Erythroblast (primary cell): ENCODE measurements around the gene C4BPB.

Source experiments
- DNase-seq, 2 experiments: peaks; one replicate each; lab custom pipeline; 2025; lab: John Stamatoyannopoulos, UW
- GATA1 ChIP-seq: IDR thresholded peaks from 2 replicates; pipeline ENCODE4 v1.6.1; 2011; ENCODE audit warnings: low read depth, mild to moderate bottlenecking, control low read depth, low read length, moderate library complexity
- POLR2A ChIP-seq: IDR thresholded peaks from 2 replicates; pipeline ENCODE4 v1.6.1; 2011; ENCODE audit warnings: mild to moderate bottlenecking, low read length

Gene C4BPB

GRCh38 chr1:207069061-207069460, 19.6 kb upstream of the C4BPB start:
- DNase-seq: peak; percentile 47 to 64
- TF ChIP-seq GATA1: no peak
- no peak for TF ChIP-seq POLR2A

GRCh38 chr1:207069858-207070506, 18.7 kb upstream of the C4BPB start:
- no peak for DNase-seq
- no peak for TF ChIP-seq GATA1
- TF ChIP-seq POLR2A: no peak

GRCh38 chr1:207070811-207071210, 17.8 kb upstream of the C4BPB start:
- TF ChIP-seq GATA1 (no peak), POLR2A (no peak)
- DNase-seq: no peak

- DNase-seq: no peak
- TF ChIP-seq POLR2A (no peak), GATA1 (no peak)
These were observed 17.2 kb upstream of the C4BPB start for GRCh38 chr1:207071426-207071825.

- DNase-seq: no peak
- TF ChIP-seq GATA1: no peak
- TF ChIP-seq POLR2A: no peak
These were observed 16.4 kb upstream of the C4BPB start for GRCh38 chr1:207072233-207072632.

GRCh38 chr1:207073906-207074820, 14.5 kb upstream of the C4BPB start:
- TF ChIP-seq GATA1: no peak
- no peak for TF ChIP-seq POLR2A
- DNase-seq: no peak

GRCh38 chr1:207076181-207076955, 12.3 kb upstream of the C4BPB start:
- TF ChIP-seq POLR2A (no peak), GATA1 (no peak)
- DNase-seq: peak; percentile 46 to 77

GRCh38 chr1:207077012-207077411, 11.6 kb upstream of the C4BPB start:
- DNase-seq: no peak
- no peak for TF ChIP-seq POLR2A
- no peak for TF ChIP-seq GATA1

GRCh38 chr1:207077470-207078377, 10.9 kb upstream of the C4BPB start:
- DNase-seq: peak; percentile 81 to 90
- TF ChIP-seq POLR2A: no peak
- TF ChIP-seq GATA1: no peak

GRCh38 chr1:207078578-207079132, 10.0 kb upstream of the C4BPB start:
- TF ChIP-seq POLR2A (no peak), GATA1 (no peak)
- DNase-seq: no peak

GRCh38 chr1:207079706-207080241, 8.9 kb upstream of the C4BPB start:
- no peak for DNase-seq
- TF ChIP-seq GATA1 (no peak), POLR2A (no peak)

GRCh38 chr1:207081088-207081487, 7.6 kb upstream of the C4BPB start:
- no peak for TF ChIP-seq POLR2A
- no peak for TF ChIP-seq GATA1

GRCh38 chr1:207081806-207082205, 6.9 kb upstream of the C4BPB start:
- TF ChIP-seq GATA1 (no peak), POLR2A (no peak)
- DNase-seq: no peak

More at GRCh38 chr1:207081088-207081487, 7.6 kb upstream of the C4BPB start:
- no peak for DNase-seq
